HG03432 (cell line): ENCODE data around the gene NINJ2.

Source experiments
- ATAC-seq: cut with Tn5 transposase; IDR thresholded peaks from one replicate; pipeline ENCODE4 v1.9.1; 2021; ENCODE audit warnings: mild to moderate bottlenecking, moderate library complexity; ENCODE audit not compliant: unreplicated experiment

NINJ2 gene

DNA sequence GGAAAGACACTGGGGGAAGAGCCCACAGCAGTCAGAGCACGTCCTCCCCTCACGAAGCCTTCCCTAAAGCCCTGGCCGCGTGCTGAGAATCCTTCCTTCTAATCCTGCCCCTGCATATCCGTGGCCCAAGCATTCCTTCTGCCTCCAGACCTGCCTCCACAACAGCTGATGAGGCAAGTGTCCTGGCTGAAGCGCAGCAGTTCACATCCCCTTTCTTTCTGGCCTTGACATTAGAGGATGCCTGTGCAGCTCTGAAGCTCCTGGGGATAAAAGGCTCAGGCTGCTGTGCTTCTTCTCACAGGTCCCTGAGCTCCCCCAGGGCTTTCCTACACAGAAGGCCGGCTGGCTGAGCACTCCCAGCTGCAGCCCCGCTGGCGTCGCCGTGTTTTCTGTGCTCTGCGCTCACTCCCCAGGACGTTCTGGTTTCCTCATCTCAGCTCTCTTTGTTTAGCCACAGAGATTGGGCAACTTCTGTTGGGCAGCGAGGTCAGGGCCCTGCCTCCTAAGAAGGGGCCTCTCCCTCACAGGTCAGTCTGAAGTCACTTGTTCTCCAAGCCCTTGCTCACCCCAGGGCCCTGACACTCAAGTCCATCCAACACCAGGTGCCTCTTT, 45.8 kb downstream of the NINJ2 start:
- ATAC-seq = no peak

DNA sequence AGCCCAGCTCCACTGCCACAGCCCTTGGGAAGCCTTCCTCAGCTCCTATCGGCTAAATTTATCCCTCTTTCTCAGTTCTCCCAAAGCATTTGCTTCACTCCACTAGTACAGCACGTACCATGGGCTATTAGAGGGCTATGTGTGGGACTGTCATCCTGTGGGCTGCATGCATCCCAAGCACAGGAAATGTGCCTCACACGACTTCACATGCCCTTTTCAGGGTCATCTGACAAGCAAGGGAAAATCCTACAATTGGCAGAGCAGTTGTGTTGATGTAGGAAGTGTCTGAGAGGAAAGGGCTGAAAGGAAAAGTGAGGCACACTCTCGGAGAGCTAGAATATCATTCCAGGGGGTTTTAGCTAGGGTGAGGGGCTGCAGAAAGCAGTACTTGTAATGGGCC, 47.6 kb downstream of the NINJ2 start:
- ATAC-seq = no peak

DNA sequence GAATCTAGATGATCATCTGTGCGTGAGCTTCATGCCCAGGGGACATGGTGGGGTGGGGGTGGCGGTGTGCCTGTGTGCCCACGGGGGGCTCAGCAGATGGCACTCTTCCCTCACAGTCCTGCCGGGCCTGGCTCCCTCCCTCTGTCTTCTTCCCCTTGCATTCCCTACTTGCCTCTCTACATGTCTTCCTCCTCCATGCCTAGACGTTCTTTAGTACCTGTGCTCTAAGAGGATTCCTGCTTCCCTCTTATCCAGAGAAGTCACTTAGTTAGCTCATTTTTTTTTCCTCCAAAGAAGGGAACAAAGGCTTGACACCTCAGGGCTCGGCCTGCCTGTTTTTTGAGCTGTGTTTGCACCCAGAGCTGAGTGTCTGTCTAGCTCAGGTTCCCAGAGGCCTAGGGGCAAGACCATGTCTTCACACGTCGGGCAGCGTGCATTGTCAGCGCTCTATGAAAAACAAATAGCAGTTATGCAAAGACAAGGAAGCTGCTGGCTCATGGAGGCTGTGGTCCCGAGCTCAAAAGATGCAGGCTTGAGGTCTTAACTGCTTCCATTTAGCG, 48.8 kb downstream of the NINJ2 start:
- ATAC-seq = no peak

DNA sequence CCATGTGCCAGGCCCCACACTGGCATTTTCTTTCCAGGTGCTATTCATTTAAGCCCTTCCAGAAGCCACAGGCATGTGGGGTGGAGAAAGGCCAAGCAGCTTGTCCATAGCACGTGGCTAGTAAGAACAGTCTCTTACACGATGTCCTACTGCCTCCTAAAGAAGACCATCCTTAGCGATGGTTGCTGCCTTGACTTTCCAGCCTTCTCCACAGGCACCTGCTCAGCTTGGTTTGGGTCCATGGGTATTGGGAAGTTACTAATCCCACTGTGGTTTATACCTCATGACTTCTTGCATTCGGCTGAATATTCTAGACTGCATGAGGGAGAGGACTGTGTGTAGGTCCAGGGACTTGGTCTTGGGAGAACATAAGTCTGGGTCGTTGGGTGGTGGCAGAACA, 49.2 kb downstream of the NINJ2 start:
- no peak for ATAC-seq

DNA sequence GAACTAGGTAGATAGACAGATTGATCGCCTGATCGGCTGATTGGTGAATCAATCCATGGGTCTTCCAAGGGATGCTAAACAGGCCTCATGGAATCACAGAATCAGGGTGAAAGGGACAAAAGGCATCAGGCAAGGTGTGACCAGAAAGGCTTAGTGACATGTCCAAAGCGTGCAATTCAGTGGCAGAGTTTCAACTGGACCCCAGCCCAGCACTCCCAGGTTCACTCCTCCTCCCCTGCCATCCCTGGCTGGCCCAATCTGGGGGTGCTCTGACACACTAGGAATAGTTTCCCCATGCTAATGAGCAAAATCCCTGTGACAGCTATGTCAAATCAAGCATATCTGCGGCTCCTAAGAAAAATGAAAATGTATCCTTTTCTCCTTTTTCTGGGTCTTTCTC, 50.4 kb downstream of the NINJ2 start:
- ATAC-seq = no peak

DNA sequence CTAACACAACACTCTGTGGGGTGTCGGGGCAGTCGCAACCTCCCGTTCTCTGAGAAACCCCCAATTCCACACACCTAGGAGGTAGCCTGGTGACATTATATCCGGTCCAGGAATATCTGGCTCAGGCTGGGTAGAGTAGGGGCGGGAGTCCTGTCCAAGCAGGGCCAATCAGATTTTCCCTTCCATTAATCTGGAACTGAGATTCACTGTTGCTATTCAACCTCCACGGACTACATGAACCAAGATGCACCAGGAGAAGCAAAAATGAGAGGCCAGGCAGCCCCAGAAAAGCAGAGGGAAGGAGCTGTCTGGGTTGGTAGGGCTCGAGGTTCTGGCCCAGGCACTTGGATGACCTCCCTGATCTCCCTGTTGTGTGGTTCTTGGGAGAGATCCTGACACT, 51.0 kb downstream of the NINJ2 start:
- no peak for ATAC-seq

DNA sequence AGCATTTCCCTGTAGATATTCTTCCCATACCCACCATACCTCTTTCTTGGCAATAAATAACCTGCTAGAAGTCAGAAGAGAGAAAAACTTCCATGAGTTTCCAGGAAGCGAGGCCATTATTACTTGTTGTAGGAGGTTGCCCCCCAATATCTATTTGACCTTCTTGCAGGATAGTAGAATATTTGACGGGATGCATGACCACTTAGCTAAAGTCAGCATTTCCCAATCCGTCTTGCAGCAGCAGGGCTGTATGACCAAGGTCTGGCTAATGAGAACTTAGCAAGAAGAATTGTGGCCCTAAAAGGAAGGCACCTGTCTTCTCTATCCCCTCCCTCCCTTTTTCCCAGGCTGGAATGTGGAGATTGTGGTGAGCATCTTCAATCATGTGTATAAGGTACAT, 51.5 kb downstream of the NINJ2 start:
- no peak for ATAC-seq

DNA sequence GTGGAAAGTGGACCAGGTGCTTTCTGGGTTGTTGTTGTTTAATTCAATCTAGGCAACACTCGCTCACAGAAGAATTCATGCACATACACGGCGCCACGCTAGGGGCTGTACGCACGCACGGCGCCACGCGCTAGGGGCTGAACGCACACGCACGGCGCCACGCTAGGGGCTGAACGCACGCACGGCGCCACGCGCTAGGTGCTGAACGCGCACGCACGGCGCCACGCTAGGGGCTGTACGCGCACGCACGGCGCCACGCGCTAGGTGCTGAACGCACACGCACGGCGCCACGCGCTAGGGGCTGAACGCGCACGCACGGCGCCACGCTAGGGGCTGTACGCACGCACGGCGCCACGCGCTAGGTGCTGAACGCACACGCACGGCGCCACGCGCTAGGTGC, 54.3 kb downstream of the NINJ2 start:
- no peak for ATAC-seq

DNA sequence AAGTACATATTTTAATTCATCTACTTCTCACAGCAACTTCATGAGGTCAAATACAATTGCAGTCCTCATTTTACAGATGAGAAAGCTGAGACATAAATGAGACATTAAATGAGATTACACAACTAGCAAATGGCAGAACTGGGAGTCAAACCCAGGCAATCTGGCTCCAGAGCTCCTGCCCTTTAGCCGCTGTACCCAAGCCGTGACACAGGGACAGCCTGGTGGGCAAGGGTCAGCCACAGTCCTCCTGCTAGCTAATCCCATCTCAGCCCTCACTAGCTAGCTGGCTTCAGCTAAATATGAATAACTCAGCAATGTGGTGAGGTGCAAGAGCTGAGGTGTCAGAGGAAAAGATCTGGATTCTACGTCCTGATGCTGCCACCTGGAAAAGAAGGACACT, 54.8 kb downstream of the NINJ2 start:
- no peak for ATAC-seq

DNA sequence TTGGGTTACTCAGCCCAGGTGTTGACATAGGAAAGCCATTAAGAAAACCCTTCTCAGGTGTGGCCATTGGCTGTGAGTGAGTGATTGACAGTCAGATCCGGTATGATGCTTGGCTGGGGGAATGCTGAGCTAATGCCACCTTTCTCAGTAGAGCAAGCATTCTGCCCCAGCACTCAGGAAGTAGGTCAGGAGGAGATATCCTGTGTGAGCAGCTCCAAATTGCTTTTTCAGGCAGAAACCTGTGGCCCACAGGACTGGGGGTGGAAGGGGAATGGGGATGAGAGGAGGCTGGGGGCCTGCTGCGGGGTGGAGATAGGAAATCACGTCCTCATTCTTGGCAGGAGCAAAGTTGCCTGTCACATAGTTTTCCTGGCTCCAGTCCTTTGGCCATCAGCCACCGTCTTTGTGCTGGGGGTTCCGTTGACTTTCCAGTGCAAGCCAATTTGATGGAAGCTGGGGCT, 55.7 kb downstream of the NINJ2 start:
- no peak for ATAC-seq

DNA sequence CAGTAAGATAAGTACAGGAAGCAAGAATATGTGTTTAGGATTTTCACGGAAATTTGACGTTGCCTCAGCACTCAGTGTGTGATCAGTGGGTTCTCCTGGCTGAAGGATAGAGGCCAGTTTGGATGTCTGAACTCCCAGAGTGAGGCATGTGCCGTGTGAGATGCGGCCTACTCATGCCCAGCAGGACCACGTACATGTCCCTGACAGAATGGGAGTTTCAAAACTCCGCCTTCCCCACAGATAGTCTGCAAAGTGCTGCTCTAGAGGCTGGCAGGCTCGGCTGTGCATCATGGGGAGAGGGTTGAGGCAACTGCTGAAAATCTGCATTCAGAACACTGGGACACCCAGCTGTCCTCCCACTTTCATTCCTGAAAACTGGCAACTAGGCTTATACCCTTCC, 58.3 kb downstream of the NINJ2 start:
- ATAC-seq = no peak

DNA sequence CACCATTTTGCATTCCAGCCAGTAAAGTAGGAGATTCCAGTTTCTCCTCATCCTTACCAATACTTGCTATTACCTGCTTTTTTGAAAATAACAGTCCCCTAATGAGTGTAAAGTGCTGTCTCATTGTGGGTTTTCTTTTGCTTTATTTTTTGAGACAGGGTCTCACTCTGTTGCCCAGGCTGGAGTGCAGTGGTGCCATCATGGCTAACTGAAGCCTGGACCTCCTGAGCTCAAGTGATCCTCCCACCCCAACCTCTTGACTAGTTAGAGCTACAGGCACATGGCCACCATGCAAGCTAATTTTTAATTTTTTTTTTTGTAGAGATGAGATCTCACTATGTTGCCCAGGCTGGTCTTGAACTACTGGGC, 60.6 kb downstream of the NINJ2 start:
- no peak for ATAC-seq

DNA sequence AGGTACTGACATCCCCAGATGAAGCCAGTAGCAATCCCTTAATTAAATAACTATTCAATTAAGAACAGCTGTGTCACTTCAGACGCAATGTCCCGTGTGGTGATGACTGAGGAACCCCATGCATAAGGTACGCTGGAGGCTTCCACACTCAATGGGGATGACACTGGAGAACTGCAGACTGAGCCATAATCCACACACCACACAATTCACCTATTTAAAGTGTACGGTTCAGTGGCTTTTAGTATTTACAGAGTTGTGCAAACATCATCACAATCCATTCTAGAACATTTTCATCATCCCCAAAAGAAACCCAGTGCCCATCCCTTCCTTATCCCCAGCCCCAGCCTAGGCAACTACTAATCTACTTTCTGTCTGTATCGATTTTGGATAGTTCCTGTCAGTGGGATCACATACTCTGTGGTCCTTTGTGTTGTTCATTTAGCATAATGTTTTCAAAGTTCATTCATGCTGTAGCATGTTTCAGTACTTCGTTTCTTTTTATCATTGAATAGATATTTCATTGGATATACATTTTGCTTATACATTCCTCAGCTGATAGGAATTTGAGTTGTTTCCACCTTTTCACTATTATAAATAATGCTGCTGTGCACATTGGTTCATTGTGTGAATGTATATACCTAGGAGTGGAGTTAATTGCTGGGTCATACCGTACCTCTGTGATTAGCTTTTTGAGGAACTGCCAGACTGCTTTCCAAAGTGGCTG, 61.1 kb downstream of the NINJ2 start:
- ATAC-seq = no peak

DNA sequence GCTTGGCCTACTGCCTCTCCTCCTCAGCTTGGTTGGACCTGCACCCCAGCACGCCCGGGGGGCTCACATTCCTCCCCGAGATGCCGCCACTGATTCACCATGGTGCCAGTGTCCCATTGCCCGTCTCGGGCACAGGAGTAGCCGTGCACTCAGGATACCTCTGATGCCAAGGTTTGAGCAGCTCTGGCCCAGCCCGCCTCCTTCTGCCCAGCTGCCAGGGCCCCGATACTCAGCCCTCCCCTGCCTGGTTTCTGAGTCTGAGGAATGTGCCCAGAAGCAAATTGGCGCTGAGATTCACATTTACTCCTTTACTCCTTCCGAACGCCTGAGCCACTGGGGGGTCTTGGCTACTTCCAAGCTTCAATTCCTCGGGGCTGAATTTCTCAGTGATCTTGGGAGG, 63.5 kb downstream of the NINJ2 start:
- ATAC-seq = no peak

DNA sequence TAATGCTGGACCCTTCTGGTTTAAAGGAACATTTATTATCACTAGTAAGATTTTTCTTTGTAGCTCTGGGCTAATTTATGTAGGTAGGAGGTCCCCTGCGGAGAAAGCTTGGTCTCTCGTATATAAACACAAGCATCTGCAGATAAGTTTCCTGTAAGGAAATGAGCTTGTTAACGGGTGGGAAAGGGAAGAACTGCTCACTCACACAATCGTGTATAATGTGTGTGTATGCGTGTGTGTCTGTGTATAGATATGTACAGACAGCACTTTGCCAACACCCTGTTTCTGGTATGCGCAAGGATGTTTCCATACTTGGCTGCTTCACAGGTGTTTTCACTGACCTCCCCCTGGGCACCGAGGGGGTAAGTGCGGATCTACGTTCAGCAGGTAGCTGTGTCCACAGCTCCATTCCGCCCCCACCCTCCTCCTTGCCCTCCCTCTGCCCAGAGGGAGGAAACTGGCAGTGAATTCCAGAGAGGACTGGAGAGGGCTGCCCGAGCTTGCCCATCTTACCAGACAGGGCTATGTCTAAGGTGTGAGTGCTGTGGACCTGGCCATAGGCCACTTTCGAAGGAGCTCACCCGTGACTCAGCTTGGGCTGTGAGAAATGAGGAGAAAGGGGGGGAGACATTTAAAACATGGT, 65.2 kb downstream of the NINJ2 start:
- no peak for ATAC-seq

DNA sequence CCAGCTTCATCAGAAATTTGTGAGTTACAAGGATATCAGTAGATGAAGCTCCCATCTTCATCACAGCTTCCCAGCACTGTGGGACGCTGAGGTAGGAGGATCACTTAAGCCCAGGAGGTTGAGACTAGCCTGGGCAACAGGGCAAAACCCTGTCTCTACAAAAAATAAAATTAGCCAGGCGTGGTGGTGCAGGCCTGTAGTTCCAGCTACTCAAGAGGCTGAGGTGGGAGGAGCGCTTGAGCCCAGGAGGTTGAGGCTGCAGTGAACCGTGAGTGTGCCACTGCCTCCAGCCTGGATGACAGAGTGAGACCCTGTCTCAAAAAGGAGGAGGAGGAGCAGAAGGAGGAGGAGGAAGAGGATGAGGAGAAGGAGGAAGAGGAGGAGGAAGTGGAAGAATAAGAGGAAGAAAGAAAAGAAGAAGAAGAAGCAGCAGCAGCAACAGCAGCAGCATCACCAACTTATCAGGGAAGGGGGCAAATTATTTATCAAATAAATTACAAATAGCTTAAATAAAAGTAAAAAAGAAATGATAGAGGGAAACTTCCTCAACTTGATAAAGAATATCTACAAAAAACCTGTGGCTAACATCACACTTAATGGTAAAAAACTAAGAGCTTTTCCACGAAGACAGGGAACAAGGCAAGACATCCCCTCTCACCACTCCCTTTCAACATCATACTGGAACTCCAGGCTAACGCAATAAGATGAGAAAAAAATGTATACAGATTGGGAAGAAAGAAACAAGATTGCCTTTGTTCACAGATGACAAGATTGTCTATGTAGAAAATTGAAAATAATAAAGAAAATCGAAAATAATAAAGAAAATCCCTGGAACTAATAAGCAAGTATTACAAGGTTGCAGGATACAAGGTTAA, 69.6 kb downstream of the NINJ2 start:
- no peak for ATAC-seq

DNA sequence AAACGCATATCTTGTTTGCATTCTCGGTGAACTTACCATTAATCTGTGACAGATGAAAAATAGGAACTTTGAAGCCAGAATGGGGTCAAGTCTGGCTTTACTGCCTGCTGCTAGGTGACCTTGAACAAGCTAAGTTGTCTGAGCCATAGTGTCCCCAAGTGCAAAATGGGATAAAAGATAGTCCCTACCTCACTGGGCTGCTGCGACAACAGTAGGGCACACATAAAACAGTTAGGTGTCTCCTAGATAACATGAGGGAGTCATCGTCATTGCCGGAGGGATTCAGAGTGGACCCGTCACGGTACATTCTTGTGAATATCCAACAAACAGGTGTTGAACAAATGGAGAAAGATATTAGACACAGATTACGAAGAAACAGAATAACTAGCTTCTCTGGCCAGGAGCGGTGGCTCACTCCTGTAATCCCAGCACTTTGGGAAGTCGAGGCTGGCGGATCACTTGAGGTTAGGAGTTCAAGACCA, 71.2 kb downstream of the NINJ2 start:
- no peak for ATAC-seq

DNA sequence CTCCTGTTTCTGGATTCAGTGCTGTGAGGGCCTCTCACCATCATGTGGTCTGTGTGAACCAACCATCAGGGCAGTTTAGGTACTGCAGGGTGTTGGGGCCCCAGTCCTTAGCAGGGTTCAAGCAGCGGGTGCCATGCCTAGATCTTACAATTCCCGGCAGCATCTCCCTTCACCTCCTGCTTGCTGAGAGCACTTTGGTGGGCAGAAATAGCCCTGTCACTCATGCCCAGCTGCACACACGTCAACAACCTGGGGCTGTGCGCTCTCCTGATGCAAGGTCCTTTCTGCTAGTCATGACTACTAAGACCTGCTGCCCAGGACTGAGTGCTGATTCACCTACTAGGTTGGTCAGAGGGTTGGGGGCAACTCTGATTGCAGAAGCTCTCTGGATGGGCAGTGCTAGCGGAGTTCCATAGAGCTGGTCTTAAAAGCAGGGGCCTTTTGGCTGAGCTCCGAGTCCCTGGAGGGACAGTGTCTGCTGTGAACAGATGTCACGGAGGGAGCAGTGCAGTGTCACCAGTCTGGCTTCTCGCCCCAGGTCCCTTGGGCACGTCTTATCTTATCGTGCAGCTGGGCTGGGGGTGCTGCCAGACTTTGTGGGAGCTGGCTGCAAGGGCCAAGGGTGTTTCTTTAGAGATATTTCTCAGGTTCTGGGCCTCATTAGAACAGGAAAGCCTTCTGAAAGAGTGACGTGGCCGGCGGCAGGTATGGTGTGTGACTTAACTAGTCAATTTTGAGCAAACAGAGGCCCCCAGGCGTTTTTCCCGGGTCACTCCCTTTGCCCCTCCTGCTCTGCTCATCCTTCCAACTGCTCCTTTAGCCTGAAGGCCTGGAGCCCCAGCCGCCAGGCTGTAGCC, 71.8 kb downstream of the NINJ2 start:
- ATAC-seq = no peak

DNA sequence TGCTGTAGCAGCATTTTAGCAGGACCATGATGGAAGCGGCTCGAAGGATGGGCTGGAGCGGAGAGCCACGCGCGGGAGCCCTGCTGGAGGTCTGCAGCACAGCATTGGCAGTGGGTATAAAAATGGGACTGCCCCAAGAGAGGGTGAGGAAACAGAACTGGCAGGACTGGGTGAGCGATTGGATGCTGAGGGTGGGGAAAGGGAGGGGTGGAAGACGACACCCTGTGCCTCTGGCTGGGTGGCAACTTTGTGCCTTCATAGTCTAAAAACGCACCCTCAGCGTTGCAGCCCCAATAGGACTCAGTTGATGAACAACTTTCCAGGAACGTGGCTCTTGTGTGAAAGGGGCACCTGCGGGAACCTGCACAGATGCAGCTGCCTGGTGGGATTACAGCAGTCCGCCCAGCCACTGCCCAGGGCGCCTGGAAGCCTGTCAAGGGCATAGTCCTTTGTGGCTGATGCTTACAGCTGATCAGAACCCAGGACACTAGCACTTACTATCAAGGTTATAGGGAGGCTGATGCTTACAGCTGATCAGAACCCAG, 73.0 kb downstream of the NINJ2 start:
- no peak for ATAC-seq

DNA sequence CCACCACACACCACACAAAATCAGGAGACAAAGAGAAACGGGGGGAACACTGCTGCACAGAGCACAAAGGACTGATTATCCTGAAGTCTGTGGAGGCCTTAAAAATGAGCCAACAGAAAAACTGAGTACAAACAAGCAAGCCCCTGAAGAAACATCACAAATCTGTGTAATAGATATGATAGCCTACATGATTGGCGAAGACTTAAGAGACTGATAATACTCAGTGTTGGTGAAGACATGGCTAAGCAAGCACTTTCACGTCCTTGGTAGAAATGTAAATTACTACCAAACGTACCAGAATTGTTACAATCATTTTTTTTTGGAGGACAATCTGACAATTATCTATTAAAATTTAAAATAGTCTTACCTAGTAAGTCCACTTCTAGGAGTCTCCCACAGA, 74.6 kb downstream of the NINJ2 start:
- ATAC-seq = no peak
